Measurements from ENCODE around the gene UHRF2. TPM values are rescaled to one million over a fixed set of nuclear protein-coding genes. Genes with fewer than 3 reads are reported as not detected.

The UHRF2 gene
- total RNA-seq, 1 experiment from 2014 or later, result 45.2 TPM

DNA sequence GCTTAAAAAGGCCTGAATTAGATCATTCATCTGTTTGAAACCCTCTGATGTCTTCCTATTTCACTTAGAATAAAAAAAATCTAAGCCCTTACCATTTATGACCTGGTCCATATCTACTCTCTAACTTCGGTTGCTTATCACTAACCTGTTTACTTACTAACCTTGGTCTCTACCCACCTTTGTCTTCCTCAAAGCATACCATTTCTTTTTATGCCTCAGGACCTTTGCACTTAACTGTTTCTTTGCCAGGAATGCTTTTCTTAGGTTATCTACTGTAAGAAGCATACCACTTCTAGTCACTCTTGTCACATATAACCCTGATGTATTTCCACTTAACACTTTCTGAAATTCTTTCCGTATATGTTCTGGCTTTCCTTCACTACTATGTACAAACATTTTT, 67.0 kb downstream of the UHRF2 start:
- TF ChIP-seq, protein P1, sequence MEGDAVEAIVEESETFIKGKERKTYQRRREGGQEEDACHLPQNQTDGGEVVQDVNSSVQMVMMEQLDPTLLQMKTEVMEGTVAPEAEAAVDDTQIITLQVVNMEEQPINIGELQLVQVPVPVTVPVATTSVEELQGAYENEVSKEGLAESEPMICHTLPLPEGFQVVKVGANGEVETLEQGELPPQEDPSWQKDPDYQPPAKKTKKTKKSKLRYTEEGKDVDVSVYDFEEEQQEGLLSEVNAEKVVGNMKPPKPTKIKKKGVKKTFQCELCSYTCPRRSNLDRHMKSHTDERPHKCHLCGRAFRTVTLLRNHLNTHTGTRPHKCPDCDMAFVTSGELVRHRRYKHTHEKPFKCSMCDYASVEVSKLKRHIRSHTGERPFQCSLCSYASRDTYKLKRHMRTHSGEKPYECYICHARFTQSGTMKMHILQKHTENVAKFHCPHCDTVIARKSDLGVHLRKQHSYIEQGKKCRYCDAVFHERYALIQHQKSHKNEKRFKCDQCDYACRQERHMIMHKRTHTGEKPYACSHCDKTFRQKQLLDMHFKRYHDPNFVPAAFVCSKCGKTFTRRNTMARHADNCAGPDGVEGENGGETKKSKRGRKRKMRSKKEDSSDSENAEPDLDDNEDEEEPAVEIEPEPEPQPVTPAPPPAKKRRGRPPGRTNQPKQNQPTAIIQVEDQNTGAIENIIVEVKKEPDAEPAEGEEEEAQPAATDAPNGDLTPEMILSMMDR (conservative IDR thresholded peaks at IDR 0.05), result no peak

More for the DNA sequence above, 67.0 kb downstream of the UHRF2 start:
- H3K4ac ChIP-seq (ENCODE audit: low read depth, low read length), result no peak overlapping the region
- no peak overlapping the region for H2AFZ ChIP-seq (ENCODE audit: low read length)
- H2BK15ac ChIP-seq (ENCODE audit: low read depth, low read length), result no peak overlapping the region
- no peak overlapping the region for H2AK5ac ChIP-seq (ENCODE audit: insufficient read length, low read length)
- no peak overlapping the region for H4K8ac ChIP-seq (replicated peaks; ENCODE audit: insufficient read length, low read depth, low read length)
- H4K5ac ChIP-seq (ENCODE audit: insufficient read length, low read depth, low read length), result no peak overlapping the region
- no CpG with 5 or more reads among the region's 2 CpGs for WGBS (ENCODE audit: extremely low coverage, insufficient read length, low lambda C conversion rate)
- no peaks in the 10 kb centered on the region for H3K9me3 ChIP-seq (ENCODE audit: control insufficient read depth, low read depth, low read length)
- H3K27me3 Mint-ChIP-seq (ENCODE audit: low read depth), result no peaks in the 10 kb centered on the region
- no peaks in the 10 kb centered on the region for H3K9me3 Mint-ChIP-seq
- no peaks in the 10 kb centered on the region for H3K23me2 ChIP-seq (ENCODE audit: insufficient read length, low read depth, low read length, poor library complexity, severe bottlenecking)
- H4K91ac ChIP-seq (ENCODE audit: insufficient read length, low read depth, low read length), result no peak overlapping the region
- no peaks in the 10 kb centered on the region for H3K27me3 ChIP-seq (ENCODE audit: insufficient read depth, low read length)
- no peak overlapping the region for H3K23ac ChIP-seq (ENCODE audit: insufficient read length, low read depth, low read length)
- no peak overlapping the region for H3K14ac ChIP-seq (ENCODE audit: insufficient read depth, low read length)
- no peak overlapping the region for H3K27ac Mint-ChIP-seq
- no peak overlapping the region for H3K9ac ChIP-seq (ENCODE audit: extremely low read depth, insufficient read length, low read length)
- H3T11ph ChIP-seq (ENCODE audit: low read length), result no peak overlapping the region
- no peaks in the 10 kb centered on the region for H4K20me1 ChIP-seq (ENCODE audit: control insufficient read depth, insufficient read depth, insufficient read length)
- no peak overlapping the region for H3K18ac ChIP-seq (ENCODE audit: insufficient read length, low read depth, low read length)
- H2BK120ac ChIP-seq (ENCODE audit: low read depth, low read length, poor library complexity, severe bottlenecking), result no peak overlapping the region
- DNase-seq, result no peak
- no peak overlapping the region for H2BK5ac ChIP-seq (ENCODE audit: insufficient read length, low read length)
- H3K36me3 Mint-ChIP-seq (ENCODE audit: insufficient read depth in 1 of 3, low read depth in 3 of 3), result peaks cover 11 to 30% (median 29%) of the 10 kb centered on the region in 3 experiments; a peak in 6 of 7 replicates
- H2BK20ac ChIP-seq (ENCODE audit: low read depth, low read length, poor library complexity, severe bottlenecking), result no peak overlapping the region
- H3K27ac ChIP-seq (ENCODE audit: insufficient read length, low read depth, low read length), result no peak overlapping the region
- H3K4me2 ChIP-seq (ENCODE audit: insufficient read depth, insufficient read length, low read length), result no peak overlapping the region
- H3K4me3 Mint-ChIP-seq, result no peak overlapping the region
- no peaks in the 10 kb centered on the region for H3K4me1 ChIP-seq (ENCODE audit: insufficient read depth, low read length)
- H2BK12ac ChIP-seq (ENCODE audit: insufficient read length, low read depth, low read length), result no peak overlapping the region
- no peaks in the 10 kb centered on the region for H3K79me1 ChIP-seq (ENCODE audit: insufficient read depth, low read depth, low read length, poor library complexity, severe bottlenecking)
- H3K4me1 Mint-ChIP-seq, result no peaks in the 10 kb centered on the region
- H3K56ac ChIP-seq (ENCODE audit: insufficient read length, low read depth, low read length), result no peak overlapping the region
- no peaks in the 10 kb centered on the region for H3K79me2 ChIP-seq (ENCODE audit: insufficient read depth, low read length)
